Endothelial cell of hepatic sinusoid (primary cell): Measurements from ENCODE around the gene HMMR.

ENCODE experiments used
- in situ Hi-C: cut with HindIII; loops from 2 replicates; pipeline ENCODE4 v1.10.0; 2017; ENCODE audit warnings: low sequenced_read_pairs

Gene HMMR

GRCh38 chr5:163456840-163457239 lies 3.6 kb upstream of the HMMR start:
- in situ Hi-C loops = no loop called here

GRCh38 chr5:163458778-163459385 lies 1.6 kb upstream of the HMMR start:
- in situ Hi-C loops = no loop called here

GRCh38 chr5:163459462-163459818 lies 992 bp upstream of the HMMR start:
- in situ Hi-C loops = no loop called here

GRCh38 chr5:163459819-163460561 lies 442 bp upstream of the HMMR start, which contains the start of gene NUDCD2:
Gene NUDCD2, minus strand, starts transcription at chr5:163460102. Its CDS starts 52 bp downstream, at chr5:163460050.
- in situ Hi-C loops = loop anchor here (5.0 kb wide), 1 partner anchor 37 kb away; no protein-coding TSS in a partner anchor

GRCh38 chr5:163463063-163463435 lies 2.6 kb downstream of the HMMR start:
- in situ Hi-C loops = loop anchor here (5.0 kb wide), 1 partner anchor 34 kb away; no protein-coding TSS in a partner anchor

GRCh38 chr5:163467682-163468081 lies 7.2 kb downstream of the HMMR start:
- in situ Hi-C loops = no loop called here

- in situ Hi-C loops = no loop called here
These were observed 13.3 kb downstream of the HMMR start for GRCh38 chr5:163473635-163474243.

- in situ Hi-C loops = no loop called here
These were observed 15.0 kb downstream of the HMMR start for GRCh38 chr5:163475411-163475810.

- in situ Hi-C loops = no loop called here
These were observed 17.9 kb downstream of the HMMR start for GRCh38 chr5:163478126-163478981.

GRCh38 chr5:163478982-163479271 lies 18.5 kb downstream of the HMMR start:
- in situ Hi-C loops = no loop called here

- in situ Hi-C loops = no loop called here
These were observed 28.8 kb downstream of the HMMR start for GRCh38 chr5:163489055-163489744.

GRCh38 chr5:163489745-163490075 lies 29.3 kb downstream of the HMMR start:
- in situ Hi-C loops = no loop called here

GRCh38 chr5:163496286-163496685 lies 35.9 kb downstream of the HMMR start:
- in situ Hi-C loops = loop anchor here (5.0 kb wide), 1 partner anchor 34 kb away; the partner anchor contains the start of genes HMMR and NUDCD2

GRCh38 chr5:163497315-163497714 lies 36.9 kb downstream of the HMMR start:
- in situ Hi-C loops = loop anchor here (5.0 kb wide), 1 partner anchor 35 kb away; the partner anchor contains the start of genes HMMR and NUDCD2

GRCh38 chr5:163498886-163499285 lies 38.5 kb downstream of the HMMR start:
- in situ Hi-C loops = loop anchor here (5.0 kb wide), 1 partner anchor 37 kb away; the partner anchor contains the start of genes HMMR and NUDCD2

- in situ Hi-C loops = no loop called here
These were observed 42.1 kb downstream of the HMMR start for GRCh38 chr5:163502521-163502920.

GRCh38 chr5:163503106-163504078 lies 43.0 kb downstream of the HMMR start:
- in situ Hi-C loops = no loop called here

GRCh38 chr5:163504079-163504931 lies 43.9 kb downstream of the HMMR start:
- in situ Hi-C loops = no loop called here

- in situ Hi-C loops = no loop called here
These were observed 44.6 kb downstream of the HMMR start for GRCh38 chr5:163505049-163505367.
